Inferior parietal cortex (tissue), 1 donor: Measurements from ENCODE around the gene DCDC2C.

Experiments used
- DNase-seq: peaks from one replicate; pipeline ENCODE4 v3.0.0-alpha.2; 2016; ENCODE audit errors: extremely low spot score

DCDC2C gene

DNA sequence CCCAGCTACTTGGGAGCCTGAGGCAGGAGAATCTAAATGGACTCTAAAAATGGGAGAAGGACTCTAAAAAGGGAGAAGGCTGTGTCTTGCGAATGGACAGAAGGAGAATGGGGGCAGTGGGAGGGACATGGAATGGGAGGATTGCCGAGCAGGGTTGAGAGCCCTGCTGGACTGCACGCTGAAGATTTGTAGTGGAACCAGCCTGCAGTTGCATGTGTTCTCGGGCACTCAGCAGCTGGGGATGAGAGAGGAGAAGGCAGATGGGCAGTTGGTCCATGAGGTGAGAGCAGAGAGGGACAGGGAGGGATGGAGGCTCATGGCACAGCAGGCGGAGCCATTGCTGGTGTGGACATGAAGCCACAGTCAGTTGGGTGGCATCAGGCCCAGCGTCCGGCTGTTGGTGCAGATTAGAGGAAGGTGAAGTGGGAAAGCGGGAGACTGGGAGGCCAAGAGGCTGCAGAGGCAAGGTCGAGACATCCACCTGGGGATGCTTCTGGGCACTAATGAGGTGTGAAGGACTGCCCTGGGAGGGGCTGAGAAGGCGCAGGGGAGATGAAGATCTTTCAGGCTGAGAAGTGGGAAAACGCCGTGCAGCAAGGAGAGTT is 40.7 kb downstream of the DCDC2C start:
- no peak for DNase-seq

DNA sequence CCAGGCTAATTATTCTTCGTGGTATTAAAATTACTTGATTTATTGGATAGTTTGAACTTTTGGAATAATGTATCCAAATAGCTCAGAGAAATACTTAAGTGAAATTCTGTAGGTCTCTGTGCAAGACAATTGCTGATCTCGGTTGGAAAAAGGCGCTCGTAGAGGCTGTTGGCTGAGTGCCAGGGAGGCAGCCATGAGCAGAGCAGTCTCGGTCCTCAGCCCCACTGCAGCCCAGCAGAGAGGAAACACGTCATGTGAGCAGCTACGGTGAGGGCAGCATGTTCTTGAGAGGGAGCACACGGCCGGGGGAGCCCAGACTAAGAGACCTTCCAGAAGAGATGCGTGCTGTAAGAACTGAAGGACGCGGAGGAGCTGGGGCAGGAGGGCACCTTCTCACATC is 42.5 kb downstream of the DCDC2C start:
- no peak for DNase-seq

- no peak for DNase-seq
Measured at GRCh38 chr2:3747032-3747654, 43.8 kb downstream of the DCDC2C start.

DNA sequence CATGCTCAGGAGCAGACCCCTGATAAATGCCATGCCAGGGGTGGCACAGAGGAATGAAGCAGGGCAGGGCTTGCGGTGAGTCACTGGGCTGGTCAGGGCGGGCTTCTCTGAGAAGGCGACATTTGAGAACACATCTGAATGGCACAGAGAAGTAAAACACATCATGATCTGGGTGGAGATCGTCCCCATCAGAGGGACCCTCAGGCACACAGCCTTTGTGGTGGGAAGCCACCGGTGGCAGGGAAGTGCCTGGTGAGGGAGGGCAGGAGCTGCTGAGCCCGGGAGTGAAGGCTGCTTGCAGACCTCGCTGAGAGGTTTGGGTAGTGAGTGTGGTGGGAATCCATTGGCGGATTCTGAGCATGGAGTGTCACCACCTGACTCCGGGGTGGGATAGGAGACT is 44.5 kb downstream of the DCDC2C start:
- DNase-seq = no peak

- DNase-seq = no peak
Measured at GRCh38 chr2:3749201-3749600, 45.8 kb downstream of the DCDC2C start.

GRCh38 chr2:3751251-3751650 is 47.9 kb downstream of the DCDC2C start:
- no peak for DNase-seq

- DNase-seq = no peak
Measured at GRCh38 chr2:3751806-3752205, 48.4 kb downstream of the DCDC2C start.

DNA sequence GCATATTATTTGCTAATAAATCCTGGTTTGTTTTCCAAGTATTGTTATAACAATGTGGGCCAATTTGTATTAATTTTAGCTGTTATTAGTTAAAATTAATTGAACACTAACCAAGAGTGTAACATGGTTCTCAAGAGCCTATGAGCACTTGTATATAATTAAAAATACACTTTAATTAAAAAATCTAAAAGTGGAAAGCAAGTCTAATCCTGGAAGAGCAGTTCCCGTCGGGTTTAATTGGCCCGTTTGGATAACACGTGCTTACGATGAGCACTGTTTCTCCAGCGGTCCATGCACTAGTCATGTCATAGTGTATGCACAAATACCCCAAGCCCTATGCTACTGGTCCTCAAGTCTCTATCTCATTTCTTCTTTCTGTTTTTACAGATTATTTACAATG is 49.0 kb downstream of the DCDC2C start:
- no peak for DNase-seq

DNA sequence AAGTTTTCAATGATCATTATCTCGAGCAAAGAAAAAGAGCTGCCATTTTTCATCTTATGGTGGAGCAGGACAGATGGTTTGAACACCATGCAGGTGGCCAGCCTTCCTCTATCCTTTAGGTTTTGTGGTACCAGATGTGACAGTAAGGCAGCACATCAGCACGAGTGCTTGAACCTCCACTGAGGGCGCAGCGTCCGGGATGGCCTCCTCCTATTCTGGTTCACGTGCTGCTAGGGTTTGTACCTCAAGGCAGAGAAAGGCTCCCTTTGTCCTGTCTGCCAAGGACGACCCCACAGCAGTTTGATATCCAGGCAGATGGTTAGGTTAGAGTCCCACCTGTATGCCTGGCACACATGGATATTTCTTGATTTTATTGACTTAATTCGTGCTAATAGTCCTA is 50.2 kb downstream of the DCDC2C start:
- DNase-seq = no peak

- no peak for DNase-seq
Measured at GRCh38 chr2:3754280-3754679, 50.9 kb downstream of the DCDC2C start.

DNA sequence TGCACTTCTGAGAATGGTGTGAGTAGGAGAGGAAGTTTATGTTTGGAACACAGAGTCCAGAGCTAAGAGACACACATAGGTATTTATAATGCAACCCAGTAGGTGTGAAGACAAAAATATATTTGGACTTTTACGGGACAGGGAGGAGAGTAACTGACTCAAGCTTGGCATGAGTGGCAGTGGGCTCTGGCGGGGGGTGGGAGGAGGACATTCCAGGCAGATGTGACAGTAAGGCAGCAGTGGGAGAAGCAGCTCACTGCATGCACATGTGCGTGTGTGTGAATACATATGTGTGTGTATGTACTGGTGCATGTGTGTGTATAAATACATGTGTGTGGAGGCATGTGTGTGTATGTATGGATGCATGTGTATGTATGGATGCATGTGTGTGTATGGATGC is 51.4 kb downstream of the DCDC2C start:
- peak; percentile 23 for DNase-seq

GRCh38 chr2:3755277-3755676 is 51.9 kb downstream of the DCDC2C start:
- no peak for DNase-seq

GRCh38 chr2:3756306-3756705 is 52.9 kb downstream of the DCDC2C start:
- no peak for DNase-seq

GRCh38 chr2:3758906-3759305 is 55.5 kb downstream of the DCDC2C start:
- DNase-seq = no peak

GRCh38 chr2:3759331-3759730 is 56.0 kb downstream of the DCDC2C start:
- DNase-seq = no peak

GRCh38 chr2:3759761-3760160 is 56.4 kb downstream of the DCDC2C start:
- DNase-seq = no peak

DNA sequence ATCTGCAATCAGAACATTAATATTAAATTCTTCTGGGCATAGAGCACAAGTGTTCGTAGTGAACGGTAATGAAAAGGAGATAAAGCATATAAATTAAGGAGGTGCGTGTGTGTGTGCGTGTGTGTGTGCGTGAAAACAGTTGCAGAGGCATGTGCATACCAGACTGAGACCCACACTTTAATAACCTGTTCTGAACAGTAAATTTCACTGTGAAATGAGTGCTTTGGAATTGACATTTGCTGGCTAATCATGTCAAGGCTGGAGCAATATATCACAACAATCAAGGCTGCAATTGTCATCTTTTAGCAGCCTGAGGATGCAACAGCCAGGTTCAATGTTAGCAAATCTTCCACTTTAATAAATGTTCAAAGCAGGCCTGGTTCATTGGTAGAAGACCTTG is 57.9 kb downstream of the DCDC2C start:
- DNase-seq = no peak

GRCh38 chr2:3762771-3763447 is 59.5 kb downstream of the DCDC2C start:
- DNase-seq = no peak

DNA sequence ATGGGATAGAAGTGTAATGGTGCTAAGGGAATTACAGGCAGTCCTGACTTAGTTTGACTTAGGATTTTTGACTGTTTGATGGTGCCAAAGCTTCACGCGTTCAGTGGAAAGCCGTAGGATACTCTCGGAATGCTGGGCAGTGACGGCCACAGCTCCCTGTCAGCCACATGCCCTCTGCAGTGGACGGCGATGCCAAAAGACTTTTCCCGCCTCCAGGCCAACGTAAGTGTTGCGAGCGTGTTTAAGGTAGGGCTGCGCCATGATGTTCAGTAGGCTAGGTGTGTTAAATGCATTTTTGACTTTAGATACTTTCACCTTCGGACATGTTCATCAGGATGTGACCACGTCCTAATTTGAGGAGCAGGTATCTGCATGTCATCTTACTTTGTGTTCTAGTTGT is 63.4 kb downstream of the DCDC2C start:
- DNase-seq = no peak

- DNase-seq = no peak
Measured at GRCh38 chr2:3768960-3769765, 65.8 kb downstream of the DCDC2C start.

DNA sequence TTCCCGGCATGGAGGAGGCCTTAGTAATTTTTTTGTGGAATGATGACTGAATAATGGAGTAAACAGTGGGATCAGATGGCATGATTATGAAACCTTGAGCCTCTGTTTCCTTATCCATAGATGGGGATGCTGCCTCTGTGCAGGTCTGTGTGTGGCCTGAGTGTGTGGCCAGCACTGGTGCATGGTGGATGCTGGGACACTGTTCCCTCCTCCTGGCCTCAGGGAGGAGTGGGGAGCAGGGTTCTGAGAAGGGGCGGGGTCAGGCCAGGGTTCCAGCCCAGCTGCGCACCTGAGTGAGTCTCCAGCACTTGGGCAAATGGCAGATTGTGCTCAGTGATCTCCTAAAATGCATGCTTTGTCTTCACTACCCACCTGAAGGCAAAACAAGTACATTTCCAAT is 66.4 kb downstream of the DCDC2C start:
- no peak for DNase-seq

- DNase-seq = no peak
Measured at GRCh38 chr2:3770724-3771415, 67.5 kb downstream of the DCDC2C start.
